ENCODE results near the gene AHSA1. TPM values are rescaled to one million over a fixed set of nuclear protein-coding genes. Genes with fewer than 3 reads are reported as not detected.

Gene AHSA1
- total and polyA plus RNA-seq, 2 of the 8 experiments (the other 6 are each of a cell fraction or from before 2014, with no cell fraction given) = 155 to 221 TPM

GRCh38 chr14:77469539-77469938 lies 11.6 kb downstream of the AHSA1 start:
- peaks cover 0 to 3% of the 10 kb centered on the region in 2 experiments for H4K20me1 ChIP-seq (replicated peaks in 1 of 2; ENCODE audit: control insufficient read depth in 1 of 2, insufficient read depth in 2 of 2, low read length in 2 of 2)
- TF ChIP-seq CBX8 (IDR thresholded peaks at IDR 0.05; ENCODE audit: borderline replicate concordance, low read depth, low read length) (no peak), HDAC6 (IDR thresholded peaks at IDR 0.05; ENCODE audit: low read depth, low read length) (no peak), CTBP2 (IDR thresholded peaks at IDR 0.05; ENCODE audit: borderline replicate concordance, insufficient read depth, insufficient read length, low read length) (no peak), SIN3A (conservative IDR thresholded peaks at IDR 0.05 in 1 of 2, IDR thresholded peaks at IDR 0.05 in 1 of 2; ENCODE audit: low read depth in 1 of 2, low read length in 2 of 2) (no peak), RNF2 (IDR thresholded peaks at IDR 0.05; ENCODE audit: borderline replicate concordance, low read depth, low read length, missing control alignments, poor library complexity, severe bottlenecking) (no peak), GTF2F1 (IDR thresholded peaks at IDR 0.05; ENCODE audit: borderline replicate concordance, low read depth, low read length) (no peak), ASH2L (IDR thresholded peaks at IDR 0.05; ENCODE audit: low read length) (no peak), BRCA1 (IDR thresholded peaks at IDR 0.05; ENCODE audit: low read depth, low read length) (no peak), CBX5 (IDR thresholded peaks at IDR 0.05; ENCODE audit: low read depth, low read length) (no peak)
- no peak overlapping the region for H2AK5ac ChIP-seq (ENCODE audit: low read depth, low read length)
- no peak overlapping the region for H2BK5ac ChIP-seq (ENCODE audit: low read depth, low read length)
- no peak overlapping the region for H3K4me3 ChIP-seq (ENCODE audit: extremely low read depth in 1 of 4, insufficient read depth in 2 of 4, low read depth in 3 of 4, low read length in 4 of 4)
- H3K27ac ChIP-seq (ENCODE audit: low read depth, low read length) = no peak overlapping the region
- no peak overlapping the region for H3K23ac ChIP-seq (ENCODE audit: insufficient read length)
- WGBS, 2 experiments (ENCODE audit: extremely low coverage in 1 of 2, insufficient coverage in 1 of 2, insufficient read length in 1 of 2, insufficient replicate concordance in 2 of 2, low coverage in 1 of 2, low lambda C conversion rate in 2 of 2, missing lambda C conversion rate in 1 of 2) = 90% methylated on average over 1 of the region's 1 CpG; no CpG with 5 or more reads in 1 of the 2 experiments
- no peak overlapping the region for H3K4me2 ChIP-seq (ENCODE audit: insufficient read depth in 1 of 2, low read depth in 2 of 2, low read length in 2 of 2)
- peaks cover 15 to 51% (median 31%) of the 10 kb centered on the region in 4 experiments for H3K36me3 ChIP-seq (ENCODE audit: control insufficient read depth in 2 of 4, insufficient read depth in 4 of 4, low read length in 3 of 4)
- no peak overlapping the region for H3K18ac ChIP-seq (ENCODE audit: extremely low read depth, low read length)
- H3K56ac ChIP-seq (replicated peaks; ENCODE audit: insufficient read length, low read depth, low read length) = no peak overlapping the region
- no peaks in the 10 kb centered on the region for H3K23me2 ChIP-seq (ENCODE audit: low read depth, low read length)
- H2BK20ac ChIP-seq (ENCODE audit: low read length) = no peak overlapping the region
- ChIA-PET CTCF (ENCODE audit: partially characterized antibody) (interaction anchor here (0.8 to 3.9 kb wide), 3 partner anchors 9 to 82 kb away, joined by 3 to 32 read pairs (median 4); partner anchors contain the start of genes AHSA1 and VIPAS39), POLR2A (ENCODE audit: partially characterized antibody) (interaction anchor here (1.0 to 1.6 kb wide), 3 partner anchors 10 to 12 kb away, joined by 3 to 6 read pairs (median 4); partner anchors contain the start of genes AHSA1 and VIPAS39)
- no peaks in the 10 kb centered on the region for H3K27me3 ChIP-seq (replicated peaks in 1 of 4; ENCODE audit: control insufficient read depth in 3 of 4, extremely low read depth in 1 of 4, insufficient read depth in 3 of 4, low read length in 3 of 4)
- no peak overlapping the region for H2AFZ ChIP-seq (ENCODE audit: low read length)
- H3K14ac ChIP-seq (ENCODE audit: insufficient read length) = no peak overlapping the region
- no peak overlapping the region for H2BK15ac ChIP-seq (ENCODE audit: low read length)
- no peaks in the 10 kb centered on the region for H3K79me2 ChIP-seq (ENCODE audit: control insufficient read depth in 1 of 2, insufficient read depth in 2 of 2, low read length in 2 of 2)
- H2BK120ac ChIP-seq (replicated peaks; ENCODE audit: low read depth, low read length) = no peak overlapping the region
- H2BK12ac ChIP-seq (ENCODE audit: low read depth, low read length) = no peak overlapping the region
- no peak overlapping the region for H4K91ac ChIP-seq (replicated peaks; ENCODE audit: insufficient read length, low read length)
- H4K8ac ChIP-seq (ENCODE audit: extremely low read depth, insufficient read depth, low read length) = no peak overlapping the region
- no peak overlapping the region for H3K9ac ChIP-seq (replicated peaks in 1 of 4; ENCODE audit: extremely low read depth in 1 of 4, low read depth in 3 of 4, low read length in 3 of 4)
- no peak overlapping the region for H4K5ac ChIP-seq (ENCODE audit: insufficient read length, low read depth, low read length)
- H3K79me1 ChIP-seq (ENCODE audit: low read depth, low read length) = no peaks in the 10 kb centered on the region
- peaks cover 0 to 6% (median 3%) of the 10 kb centered on the region in 4 experiments; a peak in 3 of 7 replicates for H3K4me1 ChIP-seq (replicated peaks in 1 of 4; ENCODE audit: control insufficient read depth in 3 of 4, insufficient read depth in 4 of 4, low read length in 3 of 4)
- FAIRE-seq (no peak), DNase-seq (ENCODE audit: low read depth in 1 of 2, low spot score in 2 of 2) (no peak)
- no peaks in the 10 kb centered on the region for H3K9me3 ChIP-seq (ENCODE audit: insufficient read depth in 2 of 2, low read depth in 1 of 2, low read length in 1 of 2)
- no peak overlapping the region for H3K4ac ChIP-seq (replicated peaks; ENCODE audit: insufficient read length, low read depth, low read length)

Measured in H1 (cell line).